NCI-H82 treated with DMSO at 0.1 percent for 48 hours (cell line): Measurements from ENCODE around the gene HBZ.
"Not testable (repeated sequence)": the region's sequence is repeated elsewhere in the genome, so short reads cannot be mapped to it uniquely, and the experiment has no call there.

ENCODE experiments used
- DNase-seq: peaks from one replicate; lab custom pipeline; 2025; ENCODE audit not compliant: unreplicated experiment; lab: John Stamatoyannopoulos, UW

Gene HBZ

DNA sequence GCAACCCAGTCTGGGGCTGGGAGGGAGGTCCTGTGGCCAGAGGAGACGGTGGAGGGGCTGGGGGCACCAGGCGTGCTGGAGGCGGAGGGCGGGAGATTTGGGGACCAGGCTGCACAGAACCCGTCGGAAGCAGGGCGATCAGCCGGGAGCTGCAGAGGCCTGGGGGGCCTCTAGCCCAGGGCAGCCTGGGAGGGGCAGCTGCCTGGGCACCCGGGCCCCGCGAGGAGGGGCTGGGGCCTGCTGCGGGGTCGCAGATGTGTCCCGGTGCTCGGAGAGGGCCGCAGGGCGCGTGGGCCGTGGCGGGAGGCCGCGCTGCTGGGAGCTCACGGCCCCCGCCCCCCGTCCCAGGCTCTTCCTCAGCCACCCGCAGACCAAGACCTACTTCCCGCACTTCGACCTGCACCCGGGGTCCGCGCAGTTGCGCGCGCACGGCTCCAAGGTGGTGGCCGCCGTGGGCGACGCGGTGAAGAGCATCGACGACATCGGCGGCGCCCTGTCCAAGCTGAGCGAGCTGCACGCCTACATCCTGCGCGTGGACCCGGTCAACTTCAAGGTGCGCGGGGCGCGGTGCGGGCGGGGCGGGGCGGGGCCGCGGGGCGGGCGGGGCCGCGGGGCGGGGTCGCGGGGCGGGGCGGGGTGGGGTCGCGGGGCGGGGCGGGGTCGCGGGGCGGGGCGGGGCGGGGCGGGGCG is 11.8 kb downstream of the HBZ start:
- DNase-seq: not testable (repeated sequence)

- no peak for DNase-seq
Measured at GRCh38 chr16:164827-165538, 12.5 kb downstream of the HBZ start.

DNA sequence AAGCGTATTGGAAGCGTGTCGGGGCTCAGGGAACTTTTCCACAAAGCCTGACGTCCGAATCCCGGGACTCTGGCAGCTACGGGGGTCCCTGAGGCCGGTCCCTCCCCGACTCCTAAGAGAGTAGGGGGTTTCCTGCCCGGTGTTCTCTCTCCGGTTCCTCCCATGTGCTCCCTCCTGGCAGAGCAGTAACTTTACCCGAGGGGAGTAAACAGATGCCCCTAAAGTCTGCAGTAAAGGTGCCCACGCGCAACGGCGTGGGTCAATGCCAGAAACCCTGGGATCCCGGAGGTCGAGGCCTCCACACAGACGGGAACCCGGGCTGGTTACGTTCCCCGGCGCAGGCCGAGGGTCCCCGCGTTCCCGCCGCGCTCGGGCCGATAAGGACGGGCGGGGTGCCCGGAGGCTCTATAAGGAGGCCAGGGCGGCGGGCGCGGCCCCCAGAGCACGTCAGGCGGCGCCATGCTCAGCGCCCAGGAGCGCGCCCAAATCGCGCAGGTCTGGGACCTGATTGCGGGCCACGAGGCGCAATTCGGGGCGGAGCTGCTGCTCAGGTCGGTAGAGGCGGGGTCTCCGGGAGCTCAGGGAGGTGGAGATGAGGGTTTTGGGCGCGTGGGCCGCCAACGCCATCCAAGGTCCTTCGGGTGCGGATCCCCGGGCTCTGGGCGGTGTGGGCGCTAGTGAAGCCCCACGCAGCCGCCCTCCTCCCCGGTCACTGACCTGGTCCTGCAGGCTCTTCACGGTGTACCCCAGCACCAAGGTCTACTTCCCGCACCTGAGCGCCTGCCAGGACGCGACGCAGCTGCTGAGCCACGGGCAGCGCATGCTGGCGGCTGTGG is 13.3 kb downstream of the HBZ start, which contains the start of gene HBM:
TSS of gene HBM (plus strand) at position 440 of the 836 bp plus-strand sequence. CDS start at position 460, 20 bp downstream.
- no peak for DNase-seq

GRCh38 chr16:166375-167121 is 14.1 kb downstream of the HBZ start:
- no peak for DNase-seq

DNA sequence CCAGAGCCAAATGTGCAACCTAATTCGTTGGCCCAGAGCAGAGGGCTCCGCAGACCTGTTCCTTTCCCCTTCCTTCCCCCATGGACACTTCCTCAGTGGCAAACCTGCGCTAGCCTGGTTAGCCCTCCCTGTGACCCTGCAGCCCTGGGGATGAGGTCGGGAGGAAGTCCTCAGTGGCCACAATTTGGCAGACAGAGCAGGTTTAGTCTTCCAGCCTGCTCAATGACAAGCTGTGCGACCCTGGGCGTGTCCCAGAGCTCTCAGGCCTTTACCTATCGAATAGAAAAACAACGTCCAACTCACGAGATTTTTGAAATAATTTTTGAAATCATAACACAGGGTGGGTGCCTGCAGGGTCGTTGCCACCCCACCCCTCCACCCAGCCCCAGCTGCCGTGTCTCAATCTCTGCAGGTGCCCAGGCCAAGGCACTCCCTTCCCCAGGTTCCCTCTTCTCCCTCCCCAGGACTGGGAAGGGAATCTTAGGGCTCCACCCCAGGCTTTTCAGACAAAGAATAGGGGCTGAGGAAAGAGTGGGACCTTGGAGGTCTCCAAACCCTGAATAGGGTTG is 14.8 kb downstream of the HBZ start:
- no peak for DNase-seq

- no peak for DNase-seq
Measured at GRCh38 chr16:168424-168823, 16.0 kb downstream of the HBZ start.

- DNase-seq: no peak
Measured at GRCh38 chr16:169014-169413, 16.6 kb downstream of the HBZ start.

DNA sequence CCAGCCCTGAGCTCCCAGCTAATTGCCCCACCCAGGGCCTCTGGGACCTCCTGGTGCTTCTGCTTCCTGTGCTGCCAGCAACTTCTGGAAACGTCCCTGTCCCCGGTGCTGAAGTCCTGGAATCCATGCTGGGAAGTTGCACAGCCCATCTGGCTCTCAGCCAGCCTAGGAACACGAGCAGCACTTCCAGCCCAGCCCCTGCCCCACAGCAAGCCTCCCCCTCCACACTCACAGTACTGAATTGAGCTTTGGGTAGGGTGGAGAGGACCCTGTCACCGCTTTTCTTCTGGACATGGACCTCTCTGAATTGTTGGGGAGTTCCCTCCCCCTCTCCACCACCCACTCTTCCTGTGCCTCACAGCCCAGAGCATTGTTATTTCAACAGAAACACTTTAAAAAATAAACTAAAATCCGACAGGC is 17.7 kb downstream of the HBZ start:
- DNase-seq: not testable (repeated sequence)

- no peak for DNase-seq
Measured at GRCh38 chr16:170788-171187, 18.3 kb downstream of the HBZ start.

GRCh38 chr16:172374-172941 is 20.0 kb downstream of the HBZ start, which contains the start of gene HBA2:
Gene HBA2, plus strand, starts transcription at chr16:172876. Its CDS starts 37 bp downstream, at chr16:172913.
- not testable (repeated sequence) for DNase-seq

- DNase-seq: not testable (repeated sequence)
Measured at GRCh38 chr16:173211-173854, 20.9 kb downstream of the HBZ start.

DNA sequence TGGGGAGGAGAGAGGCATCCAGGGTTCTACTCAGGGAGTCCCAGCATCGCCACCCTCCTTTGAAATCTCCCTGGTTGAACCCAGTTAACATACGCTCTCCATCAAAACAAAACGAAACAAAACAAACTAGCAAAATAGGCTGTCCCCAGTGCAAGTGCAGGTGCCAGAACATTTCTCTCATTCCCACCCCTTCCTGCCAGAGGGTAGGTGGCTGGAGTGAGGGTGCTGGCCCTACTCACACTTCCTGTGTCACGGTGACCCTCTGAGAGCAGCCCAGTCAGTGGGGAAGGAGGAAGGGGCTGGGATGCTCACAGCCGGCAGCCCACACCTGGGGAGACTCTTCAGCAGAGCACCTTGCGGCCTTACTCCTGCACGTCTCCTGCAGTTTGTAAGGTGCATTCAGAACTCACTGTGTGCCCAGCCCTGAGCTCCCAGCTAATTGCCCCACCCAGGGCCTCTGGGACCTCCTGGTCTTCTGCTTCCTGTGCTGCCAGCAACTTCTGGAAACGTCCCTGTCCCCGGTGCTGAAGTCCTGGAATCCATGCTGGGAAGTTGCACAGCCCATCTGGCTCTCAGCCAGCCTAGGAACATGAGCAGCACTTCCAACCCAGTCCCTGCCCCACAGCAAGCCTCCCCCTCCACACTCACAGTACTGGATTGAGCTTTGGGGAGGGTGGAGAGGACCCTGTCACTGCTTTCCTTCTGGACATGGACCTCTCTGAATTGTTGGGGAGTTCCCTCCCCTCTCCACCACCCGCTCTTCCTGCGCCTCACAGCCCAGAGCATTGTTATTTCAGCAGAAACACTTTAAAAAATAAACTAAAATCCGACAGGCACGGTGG is 21.7 kb downstream of the HBZ start:
- DNase-seq: not testable (repeated sequence)

- no peak for DNase-seq
Measured at GRCh38 chr16:175011-175949, 22.8 kb downstream of the HBZ start.

DNA sequence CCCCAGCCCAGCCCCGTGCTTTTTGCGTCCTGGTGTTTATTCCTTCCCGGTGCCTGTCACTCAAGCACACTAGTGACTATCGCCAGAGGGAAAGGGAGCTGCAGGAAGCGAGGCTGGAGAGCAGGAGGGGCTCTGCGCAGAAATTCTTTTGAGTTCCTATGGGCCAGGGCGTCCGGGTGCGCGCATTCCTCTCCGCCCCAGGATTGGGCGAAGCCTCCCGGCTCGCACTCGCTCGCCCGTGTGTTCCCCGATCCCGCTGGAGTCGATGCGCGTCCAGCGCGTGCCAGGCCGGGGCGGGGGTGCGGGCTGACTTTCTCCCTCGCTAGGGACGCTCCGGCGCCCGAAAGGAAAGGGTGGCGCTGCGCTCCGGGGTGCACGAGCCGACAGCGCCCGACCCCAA is 23.6 kb downstream of the HBZ start:
- DNase-seq: not testable (repeated sequence)

GRCh38 chr16:176477-177382 is 24.3 kb downstream of the HBZ start, which contains the start of gene HBA1:
Gene HBA1, plus strand, starts transcription at chr16:176680. Its CDS starts 37 bp downstream, at chr16:176717.
- not testable (repeated sequence) for DNase-seq

DNA sequence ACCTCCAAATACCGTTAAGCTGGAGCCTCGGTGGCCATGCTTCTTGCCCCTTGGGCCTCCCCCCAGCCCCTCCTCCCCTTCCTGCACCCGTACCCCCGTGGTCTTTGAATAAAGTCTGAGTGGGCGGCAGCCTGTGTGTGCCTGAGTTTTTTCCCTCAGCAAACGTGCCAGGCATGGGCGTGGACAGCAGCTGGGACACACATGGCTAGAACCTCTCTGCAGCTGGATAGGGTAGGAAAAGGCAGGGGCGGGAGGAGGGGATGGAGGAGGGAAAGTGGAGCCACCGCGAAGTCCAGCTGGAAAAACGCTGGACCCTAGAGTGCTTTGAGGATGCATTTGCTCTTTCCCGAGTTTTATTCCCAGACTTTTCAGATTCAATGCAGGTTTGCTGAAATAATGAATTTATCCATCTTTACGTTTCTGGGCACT is 25.0 kb downstream of the HBZ start:
- DNase-seq: peak; percentile 58
